Measurements from ENCODE around the gene KSR2.

GRCh38 chr12:117792471-117792870, 176.3 kb downstream of the KSR2 start:
- TF ChIP-seq, protein P1, sequence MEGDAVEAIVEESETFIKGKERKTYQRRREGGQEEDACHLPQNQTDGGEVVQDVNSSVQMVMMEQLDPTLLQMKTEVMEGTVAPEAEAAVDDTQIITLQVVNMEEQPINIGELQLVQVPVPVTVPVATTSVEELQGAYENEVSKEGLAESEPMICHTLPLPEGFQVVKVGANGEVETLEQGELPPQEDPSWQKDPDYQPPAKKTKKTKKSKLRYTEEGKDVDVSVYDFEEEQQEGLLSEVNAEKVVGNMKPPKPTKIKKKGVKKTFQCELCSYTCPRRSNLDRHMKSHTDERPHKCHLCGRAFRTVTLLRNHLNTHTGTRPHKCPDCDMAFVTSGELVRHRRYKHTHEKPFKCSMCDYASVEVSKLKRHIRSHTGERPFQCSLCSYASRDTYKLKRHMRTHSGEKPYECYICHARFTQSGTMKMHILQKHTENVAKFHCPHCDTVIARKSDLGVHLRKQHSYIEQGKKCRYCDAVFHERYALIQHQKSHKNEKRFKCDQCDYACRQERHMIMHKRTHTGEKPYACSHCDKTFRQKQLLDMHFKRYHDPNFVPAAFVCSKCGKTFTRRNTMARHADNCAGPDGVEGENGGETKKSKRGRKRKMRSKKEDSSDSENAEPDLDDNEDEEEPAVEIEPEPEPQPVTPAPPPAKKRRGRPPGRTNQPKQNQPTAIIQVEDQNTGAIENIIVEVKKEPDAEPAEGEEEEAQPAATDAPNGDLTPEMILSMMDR (IDR thresholded peaks at IDR 0.05), result no peak
- TF ChIP-seq POLR2AphosphoS5 (IDR thresholded peaks at IDR 0.05; ENCODE audit: low read depth, low read length) (no peak), SIN3A (IDR thresholded peaks at IDR 0.05; ENCODE audit: borderline replicate concordance, insufficient read depth, low read depth, low read length) (no peak)
